ENCODE data around the gene FUT3. TPM values are rescaled to one million over a fixed set of nuclear protein-coding genes. Genes with fewer than 3 reads are reported as not detected.

FUT3 gene
- total RNA-seq, 1 donor from 2014 or later, result 1.4 TPM

DNA sequence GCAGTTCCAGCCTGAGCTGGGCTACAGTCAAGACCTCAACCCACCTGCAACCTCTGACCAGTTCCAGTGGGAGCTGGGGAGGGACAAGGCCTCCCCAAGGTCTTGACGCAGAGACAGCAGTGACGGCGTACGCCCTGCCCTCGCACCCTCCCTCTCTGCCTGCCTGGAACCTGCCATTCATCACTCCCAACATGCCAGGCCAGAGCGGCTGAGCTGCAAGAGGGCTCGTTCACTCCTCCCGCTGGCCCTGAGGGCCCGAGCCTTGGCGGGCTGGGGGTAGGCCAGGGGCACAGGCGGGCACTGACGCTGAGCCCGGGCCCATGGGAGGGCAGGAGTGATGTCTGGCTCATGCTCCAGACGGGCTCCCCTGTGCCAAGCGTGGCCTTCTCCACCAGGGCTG is 44.2 kb upstream of the FUT3 start:
- TF ChIP-seq, protein P1, sequence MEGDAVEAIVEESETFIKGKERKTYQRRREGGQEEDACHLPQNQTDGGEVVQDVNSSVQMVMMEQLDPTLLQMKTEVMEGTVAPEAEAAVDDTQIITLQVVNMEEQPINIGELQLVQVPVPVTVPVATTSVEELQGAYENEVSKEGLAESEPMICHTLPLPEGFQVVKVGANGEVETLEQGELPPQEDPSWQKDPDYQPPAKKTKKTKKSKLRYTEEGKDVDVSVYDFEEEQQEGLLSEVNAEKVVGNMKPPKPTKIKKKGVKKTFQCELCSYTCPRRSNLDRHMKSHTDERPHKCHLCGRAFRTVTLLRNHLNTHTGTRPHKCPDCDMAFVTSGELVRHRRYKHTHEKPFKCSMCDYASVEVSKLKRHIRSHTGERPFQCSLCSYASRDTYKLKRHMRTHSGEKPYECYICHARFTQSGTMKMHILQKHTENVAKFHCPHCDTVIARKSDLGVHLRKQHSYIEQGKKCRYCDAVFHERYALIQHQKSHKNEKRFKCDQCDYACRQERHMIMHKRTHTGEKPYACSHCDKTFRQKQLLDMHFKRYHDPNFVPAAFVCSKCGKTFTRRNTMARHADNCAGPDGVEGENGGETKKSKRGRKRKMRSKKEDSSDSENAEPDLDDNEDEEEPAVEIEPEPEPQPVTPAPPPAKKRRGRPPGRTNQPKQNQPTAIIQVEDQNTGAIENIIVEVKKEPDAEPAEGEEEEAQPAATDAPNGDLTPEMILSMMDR (conservative IDR thresholded peaks at IDR 0.05; ENCODE audit: low read depth, low read length), result no peak
- H3K4me3 ChIP-seq (ENCODE audit: low read depth, low read length), result no peak overlapping the region
- DNase-seq (ENCODE audit: low read depth), result no peak

DNA sequence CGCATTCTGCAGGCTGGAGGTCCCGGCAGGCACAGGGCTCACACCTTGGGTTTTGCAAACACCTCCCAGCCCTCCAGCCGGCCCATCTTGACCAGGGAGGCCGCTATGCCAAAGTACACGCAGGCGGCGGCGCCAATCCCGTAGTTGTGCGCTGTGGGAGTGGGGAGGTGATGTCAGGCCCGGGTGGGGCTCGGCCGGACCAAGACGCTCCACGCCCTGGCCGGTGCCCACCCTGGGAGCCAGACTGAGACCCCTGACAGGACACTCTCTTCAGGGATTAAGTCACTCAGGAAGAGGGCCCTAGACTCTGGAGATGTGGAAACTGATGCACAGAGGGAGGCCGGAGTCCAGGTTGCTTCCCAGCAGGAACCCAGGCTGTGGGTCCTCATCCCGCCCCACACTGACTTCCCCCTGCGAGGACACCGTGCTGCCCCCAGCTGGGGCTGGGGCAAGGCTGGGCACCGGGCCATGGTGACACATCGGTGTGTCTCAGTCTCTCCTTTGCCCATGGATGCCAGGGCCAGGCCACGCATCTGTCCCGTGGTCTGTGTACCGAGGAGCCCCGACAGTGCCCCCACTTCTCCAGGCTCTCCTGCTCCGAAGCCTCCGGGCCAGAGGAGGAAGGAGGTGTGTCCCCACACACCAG is 43.6 kb upstream of the FUT3 start:
- TF ChIP-seq, protein P1 (conservative IDR thresholded peaks at IDR 0.05; ENCODE audit: low read depth, low read length), result no peak
- H3K4me3 ChIP-seq (ENCODE audit: low read depth, low read length), result no peak overlapping the region
- DNase-seq (ENCODE audit: low read depth), result no peak

DNA sequence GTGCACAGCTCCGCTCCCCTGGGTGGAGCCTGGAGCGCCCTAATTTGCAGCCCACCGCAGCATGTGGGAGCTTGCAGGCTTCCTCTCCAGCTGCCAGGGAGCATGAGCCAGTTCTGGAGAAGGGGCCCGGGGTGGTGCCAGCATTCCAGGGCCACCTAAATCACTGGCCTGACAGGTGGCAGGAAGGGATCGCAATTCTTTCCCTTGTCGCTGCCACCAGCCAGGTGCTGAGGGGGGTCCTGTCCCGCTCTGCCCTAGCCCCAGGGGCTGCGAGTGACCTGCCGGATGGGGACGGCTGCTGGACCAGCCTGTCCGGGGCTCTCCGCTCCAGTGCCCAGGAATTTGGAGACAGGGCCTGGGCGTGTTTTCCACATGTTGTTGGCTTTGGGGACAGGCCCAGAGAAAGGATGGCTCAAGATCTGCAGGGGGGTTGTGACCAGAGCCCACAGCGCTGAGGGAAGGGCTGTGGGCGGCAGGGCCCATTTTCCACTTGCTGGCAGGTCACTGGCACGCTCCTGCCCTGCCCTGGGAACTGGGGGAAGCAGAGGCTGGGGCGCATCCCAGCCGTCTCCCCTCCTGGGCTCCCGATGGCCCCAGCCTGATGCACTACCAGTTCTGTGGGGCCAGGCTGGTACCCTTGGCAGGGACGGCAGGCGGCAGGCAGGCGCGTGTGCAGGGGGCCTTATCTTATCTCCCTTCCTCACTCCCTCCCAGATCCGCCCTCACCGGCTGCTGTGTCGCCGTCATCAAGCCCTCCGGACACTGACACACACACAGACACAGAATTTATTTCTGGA is 42.9 kb upstream of the FUT3 start:
- no peak for DNase-seq (ENCODE audit: low read depth)
- TF ChIP-seq, protein P1 (conservative IDR thresholded peaks at IDR 0.05; ENCODE audit: low read depth, low read length), result no peak
- no peak overlapping the region for H3K4me3 ChIP-seq (ENCODE audit: low read depth, low read length)

DNA sequence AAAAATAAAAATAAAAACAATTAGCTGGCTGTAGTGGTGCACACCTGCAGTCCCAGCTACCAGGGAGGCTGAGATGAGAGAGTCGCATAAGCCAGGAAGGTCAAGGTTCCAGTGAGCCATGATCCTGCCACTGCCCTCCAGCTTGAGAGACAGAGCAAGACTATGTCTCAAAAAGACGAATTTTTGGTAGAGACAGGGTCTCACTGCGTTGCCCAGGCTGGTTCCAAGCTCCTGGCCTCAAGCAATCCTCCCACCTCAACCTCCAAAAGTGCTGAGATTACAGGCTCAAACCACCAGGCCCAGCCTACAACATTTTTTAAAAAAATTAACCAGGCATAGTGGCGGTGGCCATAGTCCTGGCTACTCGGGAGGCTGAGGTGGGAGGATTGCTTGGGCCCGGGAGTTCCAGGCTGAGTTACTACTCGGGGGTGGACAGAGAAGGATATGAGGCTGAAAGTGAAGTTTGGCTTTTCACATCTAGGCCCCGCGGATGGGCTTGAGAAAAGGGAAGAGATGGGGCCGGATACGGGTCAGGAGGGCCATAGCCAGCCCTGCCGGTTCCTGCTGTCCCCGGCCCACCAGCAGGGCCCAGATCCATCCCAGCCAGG is 42.2 kb upstream of the FUT3 start:
- H3K4me3 ChIP-seq (ENCODE audit: low read depth, low read length), result no peak overlapping the region
- TF ChIP-seq, protein P1 (conservative IDR thresholded peaks at IDR 0.05; ENCODE audit: low read depth, low read length), result no peak
- DNase-seq (ENCODE audit: low read depth), result no peak

DNA sequence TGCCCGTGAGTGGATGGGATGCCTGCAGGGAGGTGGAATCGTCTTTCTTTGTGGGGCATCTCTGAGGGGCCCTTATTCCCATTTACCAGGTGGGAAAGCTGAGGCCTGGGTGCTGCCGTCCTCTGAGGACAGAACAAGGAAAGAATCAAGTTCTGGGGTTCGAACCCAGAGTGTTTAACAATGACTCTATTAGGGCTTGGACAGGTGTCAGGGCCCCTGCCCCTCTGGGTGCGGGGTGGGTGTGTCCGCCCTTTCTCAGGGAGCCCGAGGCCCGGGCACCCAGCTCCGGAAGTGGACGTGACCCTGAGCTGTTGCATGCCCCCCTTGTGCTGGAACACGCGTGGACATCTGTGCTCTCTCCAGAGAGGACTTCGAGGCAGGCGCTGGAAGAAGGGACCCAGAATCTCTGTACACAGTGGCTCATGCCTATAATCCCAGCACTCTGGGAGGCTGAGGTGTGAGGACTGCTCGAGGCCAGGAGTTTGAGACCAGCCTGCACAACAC is 41.6 kb upstream of the FUT3 start:
- no peak overlapping the region for H3K4me3 ChIP-seq (ENCODE audit: low read depth, low read length)
- TF ChIP-seq, protein P1 (conservative IDR thresholded peaks at IDR 0.05; ENCODE audit: low read depth, low read length), result no peak
- DNase-seq (ENCODE audit: low read depth), result no peak

DNA sequence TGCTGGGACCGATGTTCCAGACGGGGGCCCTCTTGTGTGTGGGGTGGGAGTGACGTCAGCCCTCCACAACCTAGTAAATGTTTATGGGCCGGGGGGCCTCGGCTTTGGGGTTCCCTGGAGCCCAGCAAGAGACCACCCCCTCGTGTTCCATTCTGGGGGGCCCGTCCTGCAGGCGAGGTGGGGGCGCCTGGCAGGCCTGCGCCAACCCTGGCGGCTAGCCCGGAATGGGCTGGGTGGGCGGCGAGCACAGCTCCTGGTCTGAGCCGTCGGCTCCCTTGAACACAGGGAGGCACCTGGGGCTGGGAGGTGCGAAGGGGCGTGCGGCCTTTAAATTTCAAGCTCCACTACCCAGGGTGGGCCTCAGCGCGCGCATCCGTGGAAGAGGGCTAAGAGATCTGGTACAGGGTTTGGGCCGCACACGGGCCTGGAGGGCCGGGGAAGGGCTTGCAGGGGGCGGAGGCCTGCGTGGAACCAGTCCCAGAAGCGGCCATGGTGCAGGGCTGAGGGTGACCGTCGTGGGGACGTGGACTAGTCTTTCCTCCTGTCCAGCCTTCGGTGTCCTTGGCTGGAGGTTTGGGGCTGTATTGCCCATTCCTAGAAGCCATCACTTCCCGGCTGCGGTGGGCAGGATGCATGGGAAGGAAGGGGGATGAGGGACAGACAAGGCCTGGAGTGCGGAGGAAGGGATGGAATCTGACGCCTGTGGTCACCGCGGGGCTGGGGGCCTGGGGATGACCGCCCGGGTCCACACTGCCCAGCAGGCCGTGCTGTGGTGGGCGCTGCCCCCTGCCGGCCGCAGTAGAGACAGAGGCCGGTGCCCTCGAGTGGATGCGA is 40.9 kb upstream of the FUT3 start:
- DNase-seq (ENCODE audit: low read depth), result no peak

More for the DNA sequence above, 40.9 kb upstream of the FUT3 start:
- TF ChIP-seq, protein P1 (conservative IDR thresholded peaks at IDR 0.05; ENCODE audit: low read depth, low read length), result peak; percentile 87
- no peak overlapping the region for H3K4me3 ChIP-seq (ENCODE audit: low read depth, low read length)
